B cell (primary cell): ENCODE results near the gene EARS2.

Experiments used
- EZH2 ChIP-seq: IDR thresholded peaks from 2 replicates; pipeline ENCODE4 v1.6.1; 2012; ENCODE audit warnings: borderline replicate concordance, low read depth, mild to moderate bottlenecking, moderate library complexity, low read length; ENCODE audit not compliant: insufficient read depth, poor library complexity, severe bottlenecking
- TF ChIP-seq, protein P1 (sequence below): fragments of 200-600 bp; IDR thresholded peaks from one replicate; pipeline ENCODE4 v1.8.0; 2022; ENCODE audit warnings: antibody characterized with exemption, mild to moderate bottlenecking

DNA sequence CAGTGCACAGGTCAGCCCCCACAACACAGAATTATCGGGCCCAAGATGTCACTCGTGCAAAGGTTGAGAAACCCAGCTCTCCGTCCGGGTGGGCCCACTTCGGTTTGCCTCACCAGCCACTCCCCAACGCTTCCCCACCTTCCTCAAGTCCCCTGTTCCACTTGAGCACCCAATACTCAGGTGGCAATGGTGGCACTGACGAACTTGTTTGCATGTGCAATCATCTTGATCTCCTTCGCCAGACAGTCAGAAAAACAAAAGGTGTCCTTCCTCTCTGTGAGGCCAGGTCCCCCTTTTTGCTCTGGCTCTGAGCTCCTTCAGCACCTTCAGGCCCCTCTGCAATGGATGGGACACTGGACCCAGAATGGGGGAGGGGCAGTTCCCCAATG is 50.5 kb downstream of the EARS2 start:
- TF ChIP-seq, protein P1, sequence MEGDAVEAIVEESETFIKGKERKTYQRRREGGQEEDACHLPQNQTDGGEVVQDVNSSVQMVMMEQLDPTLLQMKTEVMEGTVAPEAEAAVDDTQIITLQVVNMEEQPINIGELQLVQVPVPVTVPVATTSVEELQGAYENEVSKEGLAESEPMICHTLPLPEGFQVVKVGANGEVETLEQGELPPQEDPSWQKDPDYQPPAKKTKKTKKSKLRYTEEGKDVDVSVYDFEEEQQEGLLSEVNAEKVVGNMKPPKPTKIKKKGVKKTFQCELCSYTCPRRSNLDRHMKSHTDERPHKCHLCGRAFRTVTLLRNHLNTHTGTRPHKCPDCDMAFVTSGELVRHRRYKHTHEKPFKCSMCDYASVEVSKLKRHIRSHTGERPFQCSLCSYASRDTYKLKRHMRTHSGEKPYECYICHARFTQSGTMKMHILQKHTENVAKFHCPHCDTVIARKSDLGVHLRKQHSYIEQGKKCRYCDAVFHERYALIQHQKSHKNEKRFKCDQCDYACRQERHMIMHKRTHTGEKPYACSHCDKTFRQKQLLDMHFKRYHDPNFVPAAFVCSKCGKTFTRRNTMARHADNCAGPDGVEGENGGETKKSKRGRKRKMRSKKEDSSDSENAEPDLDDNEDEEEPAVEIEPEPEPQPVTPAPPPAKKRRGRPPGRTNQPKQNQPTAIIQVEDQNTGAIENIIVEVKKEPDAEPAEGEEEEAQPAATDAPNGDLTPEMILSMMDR: no peak
- TF ChIP-seq EZH2: no peak
